GM18870 (cell line): Measurements from ENCODE around the gene ARHGEF16.

ENCODE experiments used
- ATAC-seq: cut with Tn5 transposase; IDR thresholded peaks from one replicate; pipeline ENCODE4 v1.9.1; 2021; ENCODE audit warnings: moderate library complexity; ENCODE audit not compliant: unreplicated experiment

ARHGEF16 gene

DNA sequence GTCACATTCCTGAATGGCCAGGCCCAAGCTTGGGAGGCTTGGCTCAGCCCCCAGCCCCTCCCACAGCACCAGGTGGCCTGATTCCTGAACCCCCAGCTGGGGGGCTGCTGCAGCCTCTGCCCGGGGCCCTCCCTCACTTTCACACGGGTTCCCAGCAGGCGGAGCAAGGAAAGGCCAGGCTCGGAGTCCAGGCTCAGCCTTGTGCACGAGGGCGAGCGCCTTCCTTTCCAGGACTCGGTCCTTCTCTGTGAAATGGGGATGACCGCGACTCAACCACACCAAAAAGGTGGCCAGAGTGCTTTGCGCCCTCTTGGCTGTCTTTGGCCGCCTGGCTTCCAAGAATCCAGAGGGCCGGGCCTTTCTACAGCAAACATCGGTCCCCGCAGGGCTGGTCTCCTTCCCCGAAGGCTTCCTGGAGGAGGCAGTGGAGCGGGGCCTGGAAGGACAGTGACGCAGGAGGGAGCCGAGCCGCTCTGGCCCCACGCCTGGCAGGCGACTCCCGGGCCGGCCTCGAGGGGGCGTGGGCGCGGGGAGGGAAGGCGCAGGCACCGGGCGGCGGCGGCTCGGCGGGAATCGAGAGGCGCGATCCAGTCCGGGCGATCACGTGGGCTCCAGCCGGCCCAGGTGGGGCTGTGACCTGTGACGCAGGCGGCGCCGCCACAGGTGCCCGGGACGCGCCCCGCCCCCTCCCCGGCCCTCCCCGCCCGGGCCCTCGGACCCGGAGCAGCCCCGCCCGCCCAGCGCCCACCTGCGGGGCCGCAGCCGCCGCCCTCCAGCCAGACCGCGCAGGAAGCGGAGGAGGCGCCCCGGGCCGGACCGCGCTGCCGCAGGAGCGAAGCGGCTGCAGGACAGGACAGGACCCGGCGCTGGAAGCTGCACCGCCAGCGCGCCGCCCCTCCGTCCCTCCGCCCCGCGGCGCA lies at the start of gene ARHGEF16:
TSS of gene ARHGEF16 (plus strand) at position 775 of the 920 bp plus-strand sequence. CDS start 8,420 bp downstream, outside the sequence.
- ATAC-seq: no peak

DNA sequence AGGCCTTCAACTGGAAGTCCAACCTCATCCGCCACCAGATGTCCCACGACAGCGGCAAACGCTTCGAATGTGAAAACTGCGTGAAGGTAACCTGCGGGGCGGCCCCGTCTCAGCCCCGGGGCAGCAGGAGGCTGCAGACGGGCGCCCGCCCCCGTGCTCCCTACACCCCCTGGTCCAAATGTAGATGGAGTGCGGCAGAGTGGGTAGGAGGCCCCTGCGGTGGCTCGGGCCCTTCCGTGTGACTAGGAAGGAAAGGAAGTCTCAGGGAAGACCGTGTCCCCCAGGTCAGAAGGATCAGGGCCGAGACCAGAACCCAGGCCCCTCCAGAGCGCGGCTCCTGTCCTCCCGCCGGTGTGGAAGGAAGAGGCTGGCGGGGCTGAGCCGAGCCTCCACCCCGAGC lies 49.7 kb upstream of the ARHGEF16 start:
- no peak for ATAC-seq

DNA sequence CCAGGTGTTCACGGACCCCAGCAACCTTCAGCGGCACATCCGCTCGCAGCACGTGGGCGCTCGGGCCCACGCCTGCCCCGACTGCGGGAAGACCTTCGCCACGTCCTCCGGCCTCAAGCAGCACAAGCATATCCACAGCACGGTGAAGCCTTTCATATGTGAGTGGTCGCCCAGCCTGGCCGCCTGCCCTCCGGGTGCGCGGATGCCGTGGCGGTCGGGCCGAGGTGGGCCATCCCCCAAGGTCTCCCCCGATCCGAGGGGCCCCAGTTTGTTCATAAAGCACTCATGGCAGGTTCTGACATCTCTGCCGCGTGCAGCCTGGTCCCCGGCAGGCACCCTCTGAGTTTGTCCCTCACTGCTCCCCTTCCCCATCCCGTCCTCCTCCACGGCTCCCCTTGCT lies 49.0 kb upstream of the ARHGEF16 start:
- ATAC-seq: no peak

- no peak for ATAC-seq
These were observed 48.2 kb upstream of the ARHGEF16 start for GRCh38 chr1:3405974-3406867.

GRCh38 chr1:3407021-3407420 lies 47.4 kb upstream of the ARHGEF16 start:
- no peak for ATAC-seq

DNA sequence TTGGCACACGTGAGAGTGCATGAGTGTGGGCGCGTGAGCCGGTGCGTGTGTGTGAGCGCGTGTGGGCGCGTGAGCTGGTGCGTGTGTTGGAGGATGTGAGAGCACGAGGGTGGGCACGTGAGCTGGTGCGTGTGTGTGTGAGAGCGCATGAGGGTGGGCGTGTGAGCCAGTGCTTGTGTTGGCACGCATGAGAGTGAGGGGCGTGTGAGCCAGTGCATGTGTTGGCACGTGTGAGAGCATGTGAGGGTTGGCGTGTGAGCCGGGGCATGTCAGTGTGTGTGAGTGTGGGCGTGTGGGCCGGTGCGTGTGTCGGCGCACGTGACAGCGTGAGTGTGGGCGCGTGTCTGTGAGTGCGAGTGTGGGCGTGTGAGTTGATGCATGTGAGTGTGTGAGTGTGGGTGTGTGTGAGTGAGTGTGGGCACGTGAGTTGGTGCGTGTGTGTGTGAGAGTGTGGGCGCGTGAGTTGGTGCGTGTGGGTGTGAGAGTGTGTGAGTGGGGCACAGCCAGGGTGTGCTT lies 45.7 kb upstream of the ARHGEF16 start:
- no peak for ATAC-seq

DNA sequence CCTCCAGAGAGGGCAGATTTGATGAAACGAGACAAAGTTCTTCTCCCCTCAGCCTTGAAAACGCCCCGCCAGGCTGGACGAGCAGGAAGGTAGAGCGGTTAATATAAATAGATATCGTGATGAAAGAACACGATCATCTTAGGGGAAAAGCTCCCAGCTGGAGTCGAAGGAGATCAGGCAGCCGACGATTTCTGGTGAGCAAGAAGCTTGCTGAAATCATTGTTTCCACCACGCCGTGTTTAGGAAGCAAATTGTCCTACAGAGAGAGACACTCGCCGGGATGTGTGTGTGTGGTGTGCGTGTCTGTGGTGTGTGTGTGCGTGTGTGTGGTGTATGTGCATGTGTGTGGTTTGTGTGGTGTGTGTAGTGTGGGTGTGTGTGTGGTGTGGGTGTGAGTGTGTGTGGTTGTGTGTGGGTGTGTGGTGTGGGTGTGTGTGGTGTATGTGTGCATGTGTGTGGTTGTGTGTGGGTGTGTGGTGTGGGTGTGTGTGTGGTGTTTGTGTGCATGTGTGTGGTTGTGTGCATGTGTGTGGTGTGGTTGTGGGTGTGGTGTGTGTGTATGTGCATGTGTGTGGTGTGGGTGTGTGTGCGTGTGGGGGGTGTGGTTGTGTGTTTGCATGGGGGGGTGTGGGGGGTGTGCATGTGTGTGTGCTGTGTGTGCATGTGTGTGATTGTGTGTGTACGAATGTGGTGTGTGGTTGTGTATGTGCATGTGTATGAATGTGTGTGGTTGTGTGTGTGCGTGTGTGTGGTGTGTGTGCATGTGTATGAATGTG lies 44.9 kb upstream of the ARHGEF16 start:
- ATAC-seq: no peak

DNA sequence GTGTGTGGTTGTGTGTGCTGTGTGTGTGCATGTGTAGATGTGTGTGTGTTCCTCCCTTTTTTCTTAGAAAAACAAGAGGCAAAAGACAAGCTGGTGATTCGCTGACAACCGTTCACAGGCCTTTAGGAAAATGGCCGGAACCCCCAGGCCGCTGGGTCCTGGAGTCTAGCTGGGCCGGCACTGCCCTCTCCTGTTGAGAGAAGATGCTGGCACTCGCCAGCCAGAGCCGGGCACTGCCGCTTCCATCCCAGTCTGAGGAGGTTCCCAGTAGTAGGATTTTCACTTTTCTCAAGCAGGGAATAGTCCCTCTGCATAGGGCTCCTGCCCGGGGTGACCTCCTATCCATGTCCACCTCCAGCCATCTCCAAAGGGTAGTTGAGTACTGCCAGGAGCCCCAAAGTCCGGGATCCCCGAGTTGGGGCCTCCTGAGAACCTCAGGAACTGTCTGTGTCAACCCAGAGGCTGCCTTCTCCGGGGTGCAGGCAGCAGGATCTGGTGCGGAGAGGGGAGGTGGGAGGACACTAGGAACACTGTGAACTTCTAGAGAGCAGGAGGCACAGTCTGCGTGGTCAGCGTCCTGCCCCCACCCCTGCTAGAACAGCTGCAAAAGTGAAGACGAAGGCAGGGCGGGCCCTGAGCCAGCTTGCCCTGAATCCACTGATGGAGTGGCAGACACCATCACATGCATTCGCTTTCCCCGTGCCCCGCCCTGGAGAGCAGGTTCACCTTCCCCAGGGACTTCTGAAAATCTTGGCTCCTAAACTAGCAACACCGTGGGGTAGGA lies 44.1 kb upstream of the ARHGEF16 start:
- no peak for ATAC-seq

GRCh38 chr1:3411806-3412205 lies 42.7 kb upstream of the ARHGEF16 start:
- no peak for ATAC-seq

GRCh38 chr1:3412376-3412775 lies 42.1 kb upstream of the ARHGEF16 start:
- no peak for ATAC-seq

- ATAC-seq: no peak
These were observed 40.3 kb upstream of the ARHGEF16 start for GRCh38 chr1:3413975-3414710.

DNA sequence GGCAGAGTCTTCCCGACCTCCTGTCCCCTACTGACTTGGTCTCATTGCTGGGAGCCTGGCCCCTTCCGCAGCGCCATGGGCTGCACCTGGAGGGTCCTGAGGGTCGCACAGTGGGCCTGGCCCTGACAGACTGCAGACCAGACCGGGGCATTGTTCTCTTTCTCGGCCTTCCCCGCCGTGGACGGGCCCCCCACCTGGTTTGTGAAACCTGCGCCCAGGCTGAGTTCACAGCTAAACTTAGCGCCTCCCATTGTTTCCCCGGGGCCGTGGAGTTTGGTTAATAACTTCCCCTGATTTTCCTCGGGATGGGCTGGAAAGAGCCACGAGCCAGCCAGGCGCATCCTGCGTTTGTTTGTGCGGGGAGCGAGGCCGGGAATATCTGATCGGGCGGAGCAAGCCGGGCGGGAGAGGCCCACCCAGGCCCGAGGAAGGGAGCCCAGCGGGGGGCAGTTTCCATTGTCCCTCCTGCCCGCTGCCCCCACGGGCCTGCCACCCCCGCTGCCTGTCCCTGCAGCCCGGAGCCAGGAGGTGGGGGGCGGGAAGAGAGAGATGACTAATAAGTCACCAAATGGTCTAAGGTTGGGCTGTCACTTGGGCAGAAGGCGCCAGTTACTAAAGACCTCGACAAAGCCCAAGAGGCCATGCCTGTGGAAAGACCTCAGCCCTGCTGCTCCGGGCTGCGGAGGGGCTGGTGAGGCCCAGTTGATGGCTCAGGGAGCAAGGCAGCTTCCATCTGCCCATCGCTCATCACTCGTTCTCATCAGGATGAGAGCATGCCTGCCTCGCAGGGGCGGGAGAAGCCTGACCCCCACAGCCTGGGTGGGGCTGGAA lies 39.0 kb upstream of the ARHGEF16 start:
- no peak for ATAC-seq

GRCh38 chr1:3417082-3417739 lies 37.3 kb upstream of the ARHGEF16 start:
- ATAC-seq: no peak

- ATAC-seq: no peak
These were observed 36.5 kb upstream of the ARHGEF16 start for GRCh38 chr1:3417934-3418333.

- no peak for ATAC-seq
These were observed 35.9 kb upstream of the ARHGEF16 start for GRCh38 chr1:3418600-3418999.

- ATAC-seq: no peak
These were observed 34.9 kb upstream of the ARHGEF16 start for GRCh38 chr1:3419415-3420204.
